Measurements from ENCODE around the gene KRT9. TPM values are rescaled to one million over a fixed set of nuclear protein-coding genes. Genes with fewer than 3 reads are reported as not detected.
"Not testable (repeated sequence)": the region's sequence is repeated elsewhere in the genome, so short reads cannot be mapped to it uniquely, and the experiment has no call there.

KRT9 gene
- not detected for total RNA-seq
- long read RNA-seq = 0 reads

DNA sequence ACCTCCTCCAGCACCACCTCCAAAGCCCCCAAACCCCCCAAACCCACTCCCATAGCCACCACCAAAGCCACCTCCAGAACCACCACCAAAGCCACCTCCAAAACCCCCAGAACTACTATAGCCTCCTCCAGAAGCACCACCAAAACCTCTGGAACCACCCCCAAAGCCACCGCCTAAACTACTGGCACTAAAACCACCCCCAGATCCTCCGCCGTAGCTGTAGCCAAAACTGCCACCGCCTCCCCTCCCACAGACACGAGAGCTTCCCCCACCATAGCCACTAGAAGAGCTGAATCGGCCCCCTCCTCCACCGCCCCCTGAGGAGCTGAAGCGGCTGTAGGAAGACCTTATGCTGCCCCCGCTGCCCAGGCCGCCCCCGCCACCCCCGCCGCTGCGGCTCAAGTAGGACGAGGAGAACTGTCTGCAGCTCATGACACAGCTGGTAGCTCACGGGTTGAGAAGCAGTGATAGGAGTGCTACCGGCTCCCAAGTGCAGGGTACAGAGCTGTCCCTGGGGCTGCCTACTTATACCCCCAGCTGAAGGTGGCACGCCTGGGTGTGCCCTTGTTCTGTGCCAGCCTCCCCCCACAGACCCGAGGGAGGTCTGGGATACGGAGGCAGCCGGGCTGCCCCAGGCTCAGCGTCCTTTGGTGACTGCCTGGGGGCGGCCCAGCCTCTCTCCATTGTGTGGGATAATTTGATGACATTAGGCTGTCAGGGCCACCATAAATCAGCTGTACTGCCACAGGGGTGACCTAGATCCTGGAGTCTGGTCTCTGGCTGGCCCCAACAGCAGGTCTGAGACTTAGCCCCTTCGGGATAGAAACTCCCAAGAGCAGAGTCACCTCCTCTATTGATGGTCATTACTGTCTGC, at the start of gene KRT9:
Gene KRT9 (minus strand): TSS at position 499 of the 874 bp plus-strand sequence. CDS start 67 bp downstream, at position 432.
- DNase-seq (no peak), ATAC-seq (no peak)
- Histone ChIP-seq H3K4me3 (no peak within 1 kb of the TSS), H3K27ac (no peak within 1 kb of the TSS), H3K4me1 (no peaks in the 10 kb centered on the region), H3K9me3 (no peaks in the 10 kb centered on the region), H3K27me3 (no peaks in the 10 kb centered on the region), H3K36me3 (no peaks in the 10 kb centered on the region)
- TF ChIP-seq POLR2A (IDR thresholded peaks at IDR 0.05) = no peak
- TF ChIP-seq CTCF (IDR thresholded peaks at IDR 0.05) = no peak
- 81% methylated on average over 10 of the region's 24 CpGs for WGBS (ENCODE audit: insufficient coverage, low coverage, low lambda C conversion rate, missing lambda C conversion rate)
- intact Hi-C loops (cut with DNase I) = no loop called here

DNA sequence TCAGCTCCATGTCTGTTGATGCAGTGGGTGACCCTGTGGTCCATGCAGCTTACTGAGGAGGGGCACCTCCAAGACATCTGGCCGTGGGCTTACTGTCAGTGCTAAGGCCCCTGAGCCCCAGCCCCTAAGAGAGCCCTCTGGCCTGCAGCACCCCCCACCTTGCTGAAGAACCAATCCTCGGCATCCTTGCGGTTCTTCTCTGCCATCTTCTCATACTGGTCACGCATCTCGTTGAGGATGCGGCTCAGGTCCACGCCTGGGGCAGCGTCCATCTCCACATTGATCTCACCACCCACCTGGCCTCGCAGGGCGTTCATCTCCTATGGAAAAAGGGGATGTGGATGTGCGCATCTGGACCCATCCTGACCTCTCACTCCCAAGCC, 49.6 kb upstream of the KRT9 start:
- H3K36me3 ChIP-seq; H3K4me3 ChIP-seq; H3K9me3 ChIP-seq; intact Hi-C loops (cut with DNase I); H3K27ac ChIP-seq; ATAC-seq; H3K4me1 ChIP-seq; H3K27me3 ChIP-seq: not testable (repeated sequence)
- DNase-seq = peak in 1 of 3 donors; percentile 27
- WGBS (ENCODE audit: insufficient coverage, low coverage, low lambda C conversion rate, missing lambda C conversion rate) = 100% methylated on average over 1 of the region's 11 CpGs

GRCh38 chr17:41620583-41621434, 49.0 kb upstream of the KRT9 start:
- Histone ChIP-seq H3K27me3 (no peaks in the 10 kb centered on the region), H3K27ac (no peak overlapping the region), H3K36me3 (no peaks in the 10 kb centered on the region), H3K9me3 (no peaks in the 10 kb centered on the region), H3K4me3 (no peak overlapping the region), H3K4me1 (no peaks in the 10 kb centered on the region)
- 41% methylated on average over 3 of the region's 21 CpGs for WGBS (ENCODE audit: insufficient coverage, low coverage, low lambda C conversion rate, missing lambda C conversion rate)
- DNase-seq = no peak
- TF ChIP-seq CTCF (IDR thresholded peaks at IDR 0.05) (no peak), POLR2A (IDR thresholded peaks at IDR 0.05) (no peak)
- intact Hi-C loops (cut with DNase I) = no loop called here
- ATAC-seq = no peak

- H3K4me1 ChIP-seq; H3K27me3 ChIP-seq; H3K27ac ChIP-seq; intact Hi-C loops (cut with DNase I); H3K9me3 ChIP-seq; ATAC-seq; H3K4me3 ChIP-seq; H3K36me3 ChIP-seq; DNase-seq: not testable (repeated sequence)
- 50% methylated on average over 2 of the region's 6 CpGs for WGBS (ENCODE audit: insufficient coverage, low coverage, low lambda C conversion rate, missing lambda C conversion rate)
Observed at GRCh38 chr17:41619927-41620582, 48.2 kb upstream of the KRT9 start.

GRCh38 chr17:41619036-41619926, 47.4 kb upstream of the KRT9 start:
- Histone ChIP-seq H3K27me3 (no peaks in the 10 kb centered on the region), H3K4me3 (no peak overlapping the region), H3K27ac (no peak overlapping the region), H3K4me1 (no peaks in the 10 kb centered on the region), H3K36me3 (no peaks in the 10 kb centered on the region), H3K9me3 (no peaks in the 10 kb centered on the region)
- DNase-seq (peak in 1 of 3 donors; percentile 27), ATAC-seq (peak in 1 of 4 donors; percentile 33)
- no peak for TF ChIP-seq POLR2A (IDR thresholded peaks at IDR 0.05)
- no peak for TF ChIP-seq CTCF (IDR thresholded peaks at IDR 0.05)
- 38% methylated on average over 6 of the region's 20 CpGs for WGBS (ENCODE audit: insufficient coverage, low coverage, low lambda C conversion rate, missing lambda C conversion rate)
- intact Hi-C loops (cut with DNase I) = no loop called here

All from right lobe of liver (tissue), 6 donors.